Eye (tissue), 1 donor: ENCODE measurements around the gene PRMT9.

Experiments
- DNase-seq: peaks from one replicate; pipeline ENCODE4 v3.0.0-alpha.2; 2015

Gene PRMT9

DNA sequence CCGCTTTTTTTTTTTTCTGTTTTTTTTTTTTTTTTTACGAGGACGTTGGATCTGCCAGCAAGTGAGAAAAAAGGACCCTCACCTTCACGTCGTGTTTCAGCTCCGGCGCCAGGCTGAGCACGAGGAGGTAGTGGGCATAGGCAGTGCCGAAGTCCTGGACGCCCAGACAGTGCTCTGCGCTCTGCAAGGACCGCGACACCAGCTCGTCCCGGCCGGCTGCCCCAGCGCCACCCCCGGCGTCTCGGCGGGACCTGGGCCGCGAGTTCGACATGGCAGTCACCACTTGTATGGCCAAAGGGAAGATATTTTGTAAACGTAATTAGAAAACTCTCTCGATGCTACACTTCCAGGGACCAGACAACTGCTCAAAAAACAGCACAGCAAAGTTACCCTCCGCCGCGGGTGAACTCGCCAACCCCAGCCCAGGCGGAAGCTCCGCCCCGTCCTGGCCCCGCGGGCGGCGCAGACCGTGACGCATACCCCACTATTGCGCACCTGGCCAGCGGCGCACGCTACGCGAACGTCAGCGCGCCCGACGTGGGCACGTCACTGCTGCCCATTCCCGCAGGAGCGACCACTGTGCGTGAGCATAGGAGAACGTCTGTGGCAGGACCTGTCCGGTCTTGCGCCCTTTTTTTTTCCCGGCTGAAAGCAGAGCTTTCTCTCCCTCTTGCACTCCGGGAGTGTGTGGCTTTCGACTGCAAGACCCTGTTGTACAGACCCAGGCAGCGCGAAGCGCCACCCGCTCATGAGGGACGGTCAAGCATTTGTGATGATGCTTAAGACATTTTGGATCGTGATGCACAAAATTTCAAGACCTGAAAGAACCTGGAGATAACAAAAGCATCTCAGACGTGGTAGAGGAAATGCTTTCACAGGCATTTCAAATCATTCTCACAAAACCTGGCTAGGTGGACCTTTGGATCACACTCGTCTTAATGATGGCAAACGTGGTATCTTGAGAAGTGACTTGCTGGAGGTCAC lies at the start of gene PRMT9:
Gene PRMT9 (minus strand): TSS at position 447 of the 984 bp plus-strand sequence. CDS start 176 bp downstream, at position 271.
- peak; percentile 95 for DNase-seq

DNA sequence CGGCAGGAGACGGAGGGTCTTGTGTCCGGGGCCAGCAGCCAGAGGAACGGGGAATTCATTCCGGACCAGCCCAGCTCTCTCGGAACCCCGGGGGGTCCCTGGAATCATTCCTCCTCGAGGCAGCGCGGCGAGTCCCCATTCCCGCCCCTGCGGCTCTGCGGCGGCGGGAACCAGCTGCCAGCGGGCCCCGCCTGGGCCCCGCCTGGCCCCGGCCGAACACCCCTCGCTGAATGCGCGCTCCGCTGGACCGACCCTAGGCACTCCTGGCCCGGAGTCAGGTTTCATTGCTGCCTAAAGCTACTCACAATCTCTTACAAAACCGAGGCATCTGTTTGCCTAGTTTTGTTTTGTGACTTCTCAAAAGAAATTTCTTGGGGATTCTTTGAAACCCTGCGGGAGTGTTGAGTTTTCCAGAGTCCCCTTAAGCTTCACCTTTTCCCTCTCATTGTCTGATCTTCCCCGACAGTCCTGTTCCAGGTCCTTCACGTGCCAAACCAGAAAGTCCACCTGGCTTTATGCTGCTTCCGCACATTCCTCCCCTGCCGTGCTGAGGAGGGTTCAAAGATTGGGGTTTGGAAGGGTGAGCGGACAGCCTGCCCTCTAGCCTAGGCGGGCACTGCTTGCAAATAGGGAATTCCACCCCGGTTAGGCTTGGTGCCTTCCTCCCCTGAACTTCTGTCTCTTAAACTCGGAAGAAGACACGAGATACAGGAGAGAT lies 48.7 kb upstream of the PRMT9 start:
- peak; percentile 78 for DNase-seq

- DNase-seq = peak; percentile 86
These were observed 47.9 kb upstream of the PRMT9 start, which contains the start of gene ARHGAP10 for GRCh38 chr4:147731580-147732517. TSS of gene ARHGAP10 (plus strand) at chr4:147732088. CDS start at chr4:147732302, 214 bp downstream.

GRCh38 chr4:147730333-147730732 lies 46.4 kb upstream of the PRMT9 start:
- DNase-seq = peak; percentile 31

GRCh38 chr4:147727476-147728028 lies 43.6 kb upstream of the PRMT9 start:
- DNase-seq = no peak

GRCh38 chr4:147725673-147726072 lies 41.7 kb upstream of the PRMT9 start:
- no peak for DNase-seq

DNA sequence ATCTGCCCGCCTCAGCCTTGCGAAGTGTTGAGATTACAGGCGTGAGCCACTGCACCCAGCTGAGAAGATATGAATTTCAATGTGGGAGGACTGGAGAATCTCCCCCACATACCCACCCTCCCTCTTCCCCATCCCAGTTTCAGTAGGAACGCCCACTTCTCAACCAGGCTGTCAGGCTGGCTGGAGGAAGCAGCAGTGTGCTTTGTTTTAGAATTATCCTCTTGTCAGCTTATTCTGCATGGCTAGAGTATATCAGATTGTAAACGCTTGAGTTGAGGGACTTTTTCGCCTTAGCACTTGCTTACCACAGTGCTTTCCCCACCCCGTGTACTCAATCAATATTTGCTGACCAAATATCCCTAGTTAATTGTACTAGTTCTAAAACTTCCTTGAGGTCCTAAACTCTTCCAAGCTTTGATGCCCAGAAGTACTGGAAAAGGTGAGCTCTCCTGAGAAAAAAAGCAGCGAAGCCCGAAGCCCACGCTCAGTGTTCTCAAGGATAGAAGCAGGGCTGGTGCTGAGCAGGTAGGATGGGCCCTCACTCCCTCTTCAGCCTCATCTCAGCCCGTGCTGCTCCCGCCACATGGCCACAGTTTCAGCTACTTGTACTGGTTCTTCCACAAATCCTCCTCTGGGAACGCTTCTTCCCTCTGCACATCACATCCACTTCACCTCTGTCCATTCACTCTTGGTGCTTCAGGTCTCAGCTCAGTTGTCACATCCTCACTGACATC lies 40.7 kb upstream of the PRMT9 start:
- DNase-seq = peak; percentile 50

DNA sequence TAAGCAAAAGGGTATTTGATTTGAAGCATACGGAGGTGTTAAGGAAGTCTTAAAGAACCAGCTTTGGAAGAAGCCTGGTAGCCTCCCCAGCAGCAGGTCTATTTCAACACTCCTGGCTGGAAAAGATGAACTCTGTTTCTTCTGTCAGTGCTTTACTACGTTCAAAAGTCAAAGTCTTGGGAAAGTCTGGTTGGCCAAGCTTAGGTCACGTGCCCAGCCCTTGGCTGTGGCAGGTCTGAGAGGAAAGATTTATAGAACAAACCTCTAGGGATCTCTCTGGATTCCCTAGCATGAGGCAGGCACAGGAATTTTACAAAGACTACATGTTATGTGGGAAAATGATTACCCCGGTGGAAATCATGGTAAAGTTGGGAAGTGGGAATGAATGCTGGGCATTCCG lies 39.4 kb upstream of the PRMT9 start:
- no peak for DNase-seq

- DNase-seq = no peak
These were observed 33.9 kb upstream of the PRMT9 start for GRCh38 chr4:147717878-147718277.

GRCh38 chr4:147714575-147715401 lies 30.8 kb upstream of the PRMT9 start:
- peak; percentile 30 for DNase-seq

DNA sequence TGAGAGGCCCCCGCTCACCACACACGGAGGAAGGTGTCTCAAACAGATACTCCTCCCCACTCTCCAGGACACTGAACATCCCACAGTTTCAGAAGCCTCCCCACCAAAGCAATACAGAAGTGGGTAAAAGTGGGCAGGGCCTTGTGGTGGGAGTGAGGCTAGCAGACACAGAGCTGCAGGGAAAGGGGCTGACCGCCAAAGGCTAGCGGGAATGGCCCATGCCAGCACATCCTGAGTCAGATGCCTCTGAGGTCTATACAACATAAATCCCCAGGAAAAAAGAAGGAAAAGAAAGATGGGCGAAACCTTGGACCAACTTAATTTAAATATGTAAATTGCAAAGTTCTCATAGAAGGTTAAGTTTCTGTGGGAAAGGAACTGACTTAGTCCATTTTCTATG lies 26.0 kb upstream of the PRMT9 start:
- no peak for DNase-seq

- DNase-seq = peak; percentile 73
These were observed 24.1 kb upstream of the PRMT9 start for GRCh38 chr4:147707892-147708672.

GRCh38 chr4:147704846-147705245 lies 20.9 kb upstream of the PRMT9 start:
- no peak for DNase-seq

DNA sequence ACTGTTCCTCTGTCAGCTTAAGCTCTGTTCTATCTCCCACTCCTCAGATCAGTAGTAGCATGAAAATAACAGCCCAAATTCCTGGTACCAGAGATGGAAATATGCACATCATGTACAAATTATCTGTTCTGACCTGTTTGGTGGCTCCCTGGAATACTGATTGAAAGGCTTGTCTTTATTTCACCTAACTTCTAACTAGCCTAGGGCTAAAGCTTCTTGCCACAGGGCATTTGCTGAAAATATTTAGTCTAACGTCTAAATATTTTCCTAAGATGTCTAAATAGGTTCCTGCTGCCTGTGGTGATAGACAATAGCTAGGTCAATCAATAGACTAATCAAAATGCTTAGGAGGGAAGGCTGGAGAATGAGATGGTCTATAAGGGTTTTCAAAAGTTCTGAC lies 12.9 kb upstream of the PRMT9 start:
- DNase-seq = no peak

- no peak for DNase-seq
These were observed 9.3 kb upstream of the PRMT9 start for GRCh38 chr4:147693218-147693617.

DNA sequence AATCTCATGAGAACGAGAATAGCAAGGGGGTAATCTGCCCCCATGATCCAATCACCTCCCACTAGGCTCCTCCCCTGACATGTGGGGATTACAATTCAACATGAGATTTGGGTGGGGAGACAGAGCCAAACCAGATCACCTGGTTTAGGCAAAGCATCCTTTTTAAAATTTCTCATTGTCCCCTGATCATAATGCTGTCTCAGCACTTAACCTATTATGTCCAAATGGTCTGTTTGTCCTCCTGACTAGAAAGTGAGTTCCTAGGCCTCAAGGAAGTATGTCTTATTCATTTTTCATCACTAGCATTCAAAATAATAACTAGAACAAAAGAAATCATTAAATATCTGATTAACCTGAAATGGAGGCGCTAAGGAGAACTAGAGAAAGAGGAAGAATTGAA lies 7.9 kb upstream of the PRMT9 start:
- no peak for DNase-seq

GRCh38 chr4:147689067-147689466 lies 5.1 kb upstream of the PRMT9 start:
- no peak for DNase-seq

DNA sequence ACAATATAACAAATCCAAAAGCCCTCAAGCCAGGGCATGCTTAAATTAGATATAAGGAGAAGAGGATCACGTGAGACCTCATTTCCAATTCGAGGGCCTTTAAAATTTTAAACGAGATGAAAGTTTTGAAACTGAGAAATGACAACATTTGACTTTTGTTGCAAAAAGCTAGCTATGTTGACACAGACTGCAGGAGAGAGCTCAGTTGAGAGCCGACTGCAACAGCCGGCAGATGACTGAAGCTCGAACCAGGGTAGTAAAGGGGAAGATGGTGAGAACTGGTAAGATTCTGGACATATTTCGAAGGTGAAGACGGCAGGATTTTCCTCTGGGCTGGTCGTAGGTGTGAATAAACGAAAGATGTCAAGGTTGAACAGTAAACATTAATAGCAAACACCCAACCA lies 773 bp downstream of the PRMT9 start:
- peak; percentile 68 for DNase-seq

- DNase-seq = peak; percentile 27
These were observed 1.2 kb downstream of the PRMT9 start for GRCh38 chr4:147682755-147683154.
